ENCODE measurements around the gene SYNPR. TPM values are rescaled to one million over a fixed set of nuclear protein-coding genes. Genes with fewer than 3 reads are reported as not detected.
A peak's percentile ranks its signal among the peaks of the same experiment; 100 is the strongest.

The SYNPR gene
- total and polyA plus RNA-seq, 12 donors = 0.01 to 0.71 (median 0.43) TPM; not detected in 7

- DNase-seq (no peak), ATAC-seq (no peak)
- no peak overlapping the region for H3K27ac ChIP-seq
- no peaks in the 10 kb centered on the region for H3K4me1 ChIP-seq
- H3K36me3 ChIP-seq = no peaks in the 10 kb centered on the region
- no peak overlapping the region for H3K4me3 ChIP-seq
- intact Hi-C loops (cut with DNase I) = no loop called here
- H3K27me3 ChIP-seq = peaks cover 0 to 7% (median 0%) of the 10 kb centered on the region in 7 donors
- 59 to 66% methylated on average over 6 of the region's 6 CpGs for WGBS, 2 donors
- no peaks in the 10 kb centered on the region for H3K9me3 ChIP-seq
- no peak for TF ChIP-seq CTCF (IDR thresholded peaks at IDR 0.05)
Measured at GRCh38 chr3:63400246-63400860, 122.2 kb downstream of the SYNPR start.

GRCh38 chr3:63405882-63406281 is 127.8 kb downstream of the SYNPR start:
- H3K4me3 ChIP-seq = no peak overlapping the region
- no peaks in the 10 kb centered on the region for H3K4me1 ChIP-seq
- H3K27me3 ChIP-seq = no peaks in the 10 kb centered on the region
- 79 to 81% methylated on average over 3 of the region's 3 CpGs for WGBS, 2 donors
- intact Hi-C loops (cut with DNase I) = no loop called here
- no peak for DNase-seq
- no peak overlapping the region for H3K27ac ChIP-seq
- H3K36me3 ChIP-seq = no peaks in the 10 kb centered on the region
- no peaks in the 10 kb centered on the region for H3K9me3 ChIP-seq
- no peak for TF ChIP-seq CTCF (IDR thresholded peaks at IDR 0.05)
- no peak for ATAC-seq

GRCh38 chr3:63413523-63413922 is 135.4 kb downstream of the SYNPR start:
- no peak for TF ChIP-seq CTCF (IDR thresholded peaks at IDR 0.05)
- Histone ChIP-seq H3K27me3 (no peaks in the 10 kb centered on the region), H3K27ac (no peak overlapping the region), H3K4me1 (peaks cover 0 to 4% (median 0%) of the 10 kb centered on the region in 9 donors), H3K36me3 (no peaks in the 10 kb centered on the region), H3K9me3 (no peaks in the 10 kb centered on the region), H3K4me3 (no peak overlapping the region)
- intact Hi-C loops (cut with DNase I) = no loop called here
- ATAC-seq (peak in 2 of 8 donors; percentile 59 to 70), DNase-seq (no peak)

GRCh38 chr3:63414607-63415006 is 136.5 kb downstream of the SYNPR start:
- Histone ChIP-seq H3K27me3 (no peaks in the 10 kb centered on the region), H3K36me3 (no peaks in the 10 kb centered on the region), H3K4me3 (no peak overlapping the region), H3K9me3 (no peaks in the 10 kb centered on the region), H3K27ac (no peak overlapping the region), H3K4me1 (peaks cover 0 to 4% (median 0%) of the 10 kb centered on the region in 9 donors)
- 62 to 68% methylated on average over 1 of the region's 1 CpG for WGBS, 2 donors
- ATAC-seq (no peak), DNase-seq (no peak)
- TF ChIP-seq CTCF (IDR thresholded peaks at IDR 0.05) = no peak
- intact Hi-C loops (cut with DNase I) = no loop called here

Data from heart right ventricle (tissue), 16 donors.